SIG-M5 treated with dmso at 0.1 percent for 504 hours (cell line): ENCODE measurements around the gene PITX1.

Experiments
- DNase-seq: peaks from one replicate; lab custom pipeline; 2025; ENCODE audit not compliant: unreplicated experiment; lab: John Stamatoyannopoulos, UW

Gene PITX1

DNA sequence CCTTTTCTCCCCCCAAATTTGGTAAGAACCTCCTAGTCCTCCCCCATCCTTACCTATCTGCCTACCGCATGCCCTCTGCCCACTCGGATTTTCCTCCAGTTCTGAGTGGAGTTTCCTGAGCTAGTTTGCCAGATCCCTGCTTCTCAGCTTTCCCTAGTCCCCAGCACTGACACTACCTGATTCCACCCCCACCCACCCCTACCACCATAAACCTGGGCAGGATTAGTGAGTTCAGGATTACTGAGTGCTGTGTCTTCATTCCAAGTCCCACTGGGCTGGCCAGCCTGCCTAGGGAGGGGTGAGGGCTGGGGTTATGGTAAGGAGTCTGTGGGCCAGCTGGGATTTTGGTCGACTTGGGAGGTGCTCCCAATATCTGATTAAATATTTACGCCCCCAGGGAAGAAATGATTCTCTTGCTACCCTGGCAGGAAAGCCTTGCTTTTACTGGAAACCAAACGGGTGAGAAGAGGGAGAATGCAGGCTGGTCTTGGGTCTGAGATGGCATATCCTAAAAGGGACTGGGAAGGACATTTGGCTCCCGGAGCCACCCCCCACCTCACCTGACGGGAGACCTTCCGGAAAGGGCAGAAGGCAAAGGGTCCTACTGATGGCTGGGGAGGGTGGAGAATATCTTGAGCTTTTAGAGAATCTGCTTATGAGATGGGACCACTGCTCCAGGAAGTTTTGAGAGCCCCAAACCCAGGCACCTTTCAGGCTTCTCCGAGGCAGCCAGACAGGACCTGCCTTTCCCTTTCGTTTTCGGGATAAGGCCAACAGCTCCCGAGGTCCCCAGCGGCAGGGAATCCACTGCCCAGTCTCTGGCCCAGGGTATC, 3.7 kb downstream of the PITX1 start:
- DNase-seq, result no peak

DNA sequence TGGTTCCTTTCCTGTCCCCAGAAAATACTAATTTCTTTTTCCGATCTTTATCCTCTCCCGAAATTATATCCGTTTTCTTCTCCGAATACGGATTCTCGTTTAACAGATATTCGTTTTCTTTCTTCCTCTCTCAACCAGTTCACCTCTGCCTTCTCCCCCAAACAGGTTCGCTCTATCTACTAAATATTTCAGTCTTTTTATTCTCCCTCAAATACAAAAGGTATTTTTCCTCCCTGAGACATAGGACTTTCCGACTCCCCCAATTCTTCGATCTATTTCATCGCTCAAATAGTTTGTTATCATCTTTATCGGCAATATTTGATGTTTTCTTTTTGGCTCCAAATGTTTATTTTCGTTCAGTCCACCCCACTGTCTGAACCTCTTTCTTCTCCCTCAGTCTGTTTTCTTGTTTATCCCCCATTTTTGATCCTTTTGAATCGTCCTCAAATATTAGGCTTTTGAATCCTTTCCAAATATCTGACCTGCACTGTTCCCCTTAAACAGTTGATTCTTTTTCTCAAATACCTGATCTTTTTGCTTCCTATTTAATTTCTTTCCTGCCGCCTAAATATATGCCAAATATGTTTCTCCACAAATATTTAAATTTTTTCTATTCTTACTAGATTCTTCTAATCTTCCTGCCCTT, 4.4 kb downstream of the PITX1 start:
- DNase-seq, result no peak

DNA sequence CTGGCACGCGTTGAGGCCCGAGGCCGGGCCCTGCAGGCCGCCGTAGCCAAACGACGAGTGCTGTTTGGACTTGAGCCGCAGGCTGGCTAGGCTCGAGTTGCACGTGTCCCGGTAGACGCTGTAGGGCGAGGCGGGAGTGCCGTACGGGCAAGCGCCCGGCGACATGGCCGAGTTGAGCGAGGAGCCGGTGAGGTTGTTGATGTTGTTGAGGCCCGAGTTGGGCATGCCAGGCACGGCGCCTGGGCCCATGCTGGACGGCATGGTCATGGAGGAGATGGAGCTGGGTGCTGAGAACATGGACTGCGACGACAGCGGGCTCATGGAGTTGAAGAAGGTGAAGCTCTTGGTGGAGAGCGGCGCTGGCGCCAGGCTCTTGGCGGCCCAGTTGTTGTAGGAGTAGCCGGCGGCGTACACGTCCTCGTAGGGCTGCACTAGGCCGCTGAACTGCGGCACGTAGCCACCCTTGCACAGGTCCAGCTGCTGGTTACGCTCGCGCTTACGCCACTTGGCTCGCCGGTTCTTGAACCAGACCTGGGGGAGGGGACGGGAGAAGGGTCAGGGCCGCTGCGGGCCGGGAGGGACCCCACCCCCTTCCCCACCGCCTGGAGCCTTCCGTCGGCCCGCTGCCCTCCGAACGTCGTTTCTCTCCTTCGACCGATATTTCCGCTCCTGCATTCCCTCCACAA, 5.1 kb downstream of the PITX1 start:
- DNase-seq, result no peak

DNA sequence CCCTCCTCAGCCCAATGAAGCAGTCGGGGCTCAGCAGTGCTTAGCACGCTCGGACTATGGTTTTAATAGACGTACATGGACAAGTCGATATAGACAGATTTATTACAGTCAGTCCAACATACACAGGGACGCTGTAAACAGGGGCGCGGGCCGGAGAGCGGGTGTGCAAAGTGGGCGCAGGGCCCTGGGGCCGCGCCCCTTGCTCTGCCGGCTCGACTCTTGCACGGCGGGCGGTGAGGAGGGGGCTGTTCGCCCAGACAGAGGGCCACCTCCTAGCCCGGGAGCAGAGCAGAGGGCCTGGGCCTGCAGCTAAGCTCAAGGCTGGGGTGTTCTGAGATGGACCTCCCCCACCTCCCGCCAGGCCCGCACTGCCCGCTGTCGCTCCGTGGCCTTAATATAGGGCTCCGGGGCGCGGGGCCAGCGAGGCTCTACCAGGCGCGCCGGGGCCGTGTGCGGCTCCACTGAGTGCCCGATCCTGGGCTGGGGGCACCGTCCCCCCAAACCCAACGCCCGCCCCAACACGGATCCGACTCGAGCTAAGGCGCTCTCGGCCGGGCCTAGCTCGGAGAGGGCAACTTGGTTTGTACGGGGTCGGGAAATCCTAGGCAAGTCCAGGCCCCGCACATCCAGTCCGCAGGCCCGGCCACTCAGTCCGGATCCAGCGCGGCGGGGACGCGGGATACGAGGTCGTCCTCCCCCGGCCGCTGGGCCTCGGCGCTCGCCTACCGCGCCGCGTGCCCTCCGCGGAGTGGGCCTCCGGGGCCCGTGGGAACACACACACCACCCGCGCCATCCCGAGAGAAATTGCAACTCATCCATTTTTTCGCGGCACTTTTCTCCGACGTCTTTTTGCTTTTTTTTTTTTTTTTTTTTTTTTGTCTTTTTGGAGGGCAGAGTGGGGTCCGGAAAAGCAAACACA, 6.1 kb downstream of the PITX1 start:
- DNase-seq, result no peak

DNA sequence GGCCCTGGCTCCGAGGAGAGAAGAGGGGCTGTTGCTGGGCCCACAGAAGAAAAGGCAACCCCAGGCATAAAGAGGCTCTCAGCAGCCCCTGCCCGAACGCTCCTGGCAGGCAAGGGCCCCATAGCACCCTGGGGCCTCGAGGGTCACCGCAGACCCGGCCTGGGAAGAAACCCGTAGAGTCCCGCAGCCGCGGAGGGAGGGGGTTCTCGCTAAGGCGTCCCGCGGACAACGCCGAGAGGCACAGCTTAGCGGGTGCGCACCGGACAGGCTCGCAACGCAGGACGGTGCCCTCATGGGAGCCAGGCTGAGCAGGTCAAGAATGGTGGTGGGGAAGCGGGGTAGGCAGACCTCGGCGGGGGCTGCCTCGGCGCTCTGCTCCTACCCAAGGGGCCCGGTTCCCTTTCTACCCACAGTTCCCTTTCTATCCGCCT, 6.7 kb downstream of the PITX1 start:
- DNase-seq, result no peak

DNA sequence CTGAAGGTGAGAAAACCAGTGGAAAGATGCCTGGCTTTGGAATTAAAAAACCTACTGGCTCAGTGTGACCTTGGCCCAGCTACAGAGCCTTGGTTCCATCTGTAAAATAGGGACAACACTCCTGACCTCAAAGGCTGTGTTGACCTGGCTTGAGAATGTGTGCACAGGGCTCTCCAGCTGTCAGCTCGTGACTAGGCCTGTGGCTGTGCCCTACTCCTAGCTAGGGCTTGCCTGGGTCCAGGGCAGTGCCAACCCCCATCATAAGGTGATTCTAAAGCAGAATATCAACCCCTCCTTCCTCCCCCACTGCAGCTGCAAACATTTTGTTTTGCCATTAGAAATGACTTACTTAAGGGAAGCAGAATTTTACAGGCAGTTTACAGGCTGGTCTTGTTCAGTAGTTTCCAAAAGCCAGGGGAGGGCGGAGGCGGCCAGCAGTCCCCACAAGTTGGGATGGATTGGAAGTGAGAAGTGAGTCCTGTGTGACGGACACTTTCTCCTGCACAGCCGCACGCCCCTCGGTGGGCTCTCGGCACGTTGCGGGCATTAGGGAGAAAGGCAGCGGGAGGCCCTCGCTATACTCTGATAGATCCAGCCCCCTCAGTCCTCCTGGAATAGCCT, 7.3 kb downstream of the PITX1 start:
- DNase-seq, result no peak

DNA sequence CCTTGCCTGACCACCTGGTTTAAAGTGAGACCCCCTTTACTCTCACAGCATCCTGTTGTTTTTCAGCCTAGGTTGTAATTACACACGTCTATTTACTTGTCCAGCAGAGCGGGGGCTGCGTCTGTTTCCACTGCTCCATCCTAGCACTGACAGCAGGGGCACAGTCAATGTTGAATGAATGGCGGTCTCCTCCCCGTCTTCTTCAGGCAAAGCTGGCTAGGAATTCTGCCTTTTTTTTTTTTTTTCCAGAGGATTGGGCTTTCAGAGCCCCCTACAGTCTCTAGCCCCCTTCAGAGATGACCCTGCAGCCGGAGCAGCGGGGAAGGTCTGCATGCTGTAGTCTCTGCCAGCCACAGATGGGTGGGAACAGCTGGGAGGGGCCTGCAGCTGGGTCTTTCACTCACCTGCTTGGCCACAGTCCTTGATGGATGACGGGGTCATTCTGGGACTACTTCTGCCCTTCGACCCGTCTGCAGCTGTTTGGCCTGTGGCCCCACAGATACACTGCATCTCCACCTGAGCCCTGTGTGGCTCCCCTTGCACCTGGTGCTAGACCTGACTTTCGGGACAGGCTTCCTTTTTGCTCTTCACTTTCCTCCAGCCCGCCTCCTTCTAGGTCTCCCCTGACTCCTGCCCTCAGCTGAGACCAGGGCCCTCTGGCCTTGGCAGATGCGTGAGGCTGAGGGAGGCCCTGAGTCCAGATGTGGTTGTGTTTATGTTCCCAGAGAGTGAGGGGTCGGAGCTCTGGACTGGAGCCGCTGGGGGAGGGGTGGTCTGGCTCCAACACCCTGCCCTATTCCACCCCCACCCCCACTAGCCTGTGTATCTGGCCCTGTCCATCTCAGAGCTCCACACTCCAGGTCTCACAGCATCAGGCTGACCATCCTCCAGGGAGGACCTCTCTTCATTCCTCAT, 8.0 kb downstream of the PITX1 start:
- no peak for DNase-seq

DNA sequence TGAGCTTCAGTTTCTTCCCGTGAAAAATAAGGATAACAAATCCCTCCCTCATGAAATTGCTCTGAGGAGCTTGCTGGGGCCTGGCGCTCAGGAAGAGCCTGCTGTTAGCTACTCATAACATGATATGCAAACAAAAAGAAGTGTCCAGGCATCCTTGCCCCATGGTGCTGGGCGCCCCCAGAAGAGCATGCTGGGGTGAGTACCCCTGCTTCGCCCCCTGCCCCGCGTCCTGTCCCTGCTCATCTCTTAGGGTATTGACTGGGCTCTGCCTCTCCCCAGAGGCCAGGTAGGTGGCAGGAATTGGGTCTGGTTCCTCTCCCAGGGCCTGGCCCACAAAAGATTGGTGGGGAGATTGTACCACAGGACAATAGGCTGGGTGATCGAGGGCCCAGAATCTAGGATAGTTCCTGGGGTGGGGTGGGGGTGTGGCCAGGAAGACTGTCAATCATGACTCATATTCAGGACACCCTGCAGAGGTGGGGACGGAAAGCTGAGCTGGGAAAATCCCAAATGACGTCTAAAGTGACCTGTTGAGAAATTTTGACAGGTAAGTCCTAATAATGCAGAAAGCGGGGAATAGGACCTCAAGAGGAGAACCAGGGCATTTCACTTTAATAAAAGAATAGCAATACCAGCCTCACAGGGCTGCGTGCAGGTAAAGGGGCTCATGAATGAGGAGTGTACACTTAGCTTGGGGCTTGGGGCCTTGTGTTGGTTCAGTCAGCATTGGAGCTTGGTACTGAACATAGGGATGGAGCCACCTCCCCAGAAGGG, 8.9 kb downstream of the PITX1 start:
- no peak for DNase-seq

DNA sequence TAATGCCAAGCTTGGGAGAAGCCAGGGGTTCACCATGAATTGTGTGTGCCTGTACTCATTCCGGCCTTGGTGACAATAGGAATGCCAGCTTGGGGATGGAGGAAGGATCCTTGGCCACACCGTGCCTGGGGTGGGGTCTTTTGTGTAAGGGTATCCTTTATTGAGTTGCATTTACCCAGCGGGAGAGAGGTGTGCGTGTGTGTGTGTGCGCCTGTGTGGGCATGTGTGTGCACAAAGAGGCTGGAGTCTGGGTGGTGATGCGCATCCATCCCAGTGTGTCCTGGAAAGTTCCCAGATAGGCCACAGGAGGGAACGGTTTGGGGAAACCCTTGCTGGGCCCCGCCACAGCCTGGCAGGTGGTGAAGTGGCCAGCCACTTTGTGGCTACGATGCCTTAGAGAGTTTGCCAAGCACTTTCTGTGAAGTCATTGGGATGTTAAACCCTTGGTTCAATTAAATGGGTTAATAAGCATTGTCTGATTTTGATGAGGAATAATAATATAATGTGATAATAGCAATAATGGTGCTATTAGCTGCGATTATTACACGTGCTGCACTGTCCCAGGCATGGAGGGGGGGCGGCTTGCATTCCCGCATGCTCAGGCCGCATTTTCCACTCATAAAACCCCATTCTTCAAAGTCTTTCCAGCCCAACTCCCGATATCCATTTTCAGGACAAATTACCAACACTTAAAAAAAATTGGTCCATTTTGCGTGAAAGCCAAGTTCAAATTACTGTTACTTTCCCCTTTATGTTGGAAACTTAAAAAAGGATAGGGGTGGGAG, 13.7 kb downstream of the PITX1 start:
- no peak for DNase-seq

DNA sequence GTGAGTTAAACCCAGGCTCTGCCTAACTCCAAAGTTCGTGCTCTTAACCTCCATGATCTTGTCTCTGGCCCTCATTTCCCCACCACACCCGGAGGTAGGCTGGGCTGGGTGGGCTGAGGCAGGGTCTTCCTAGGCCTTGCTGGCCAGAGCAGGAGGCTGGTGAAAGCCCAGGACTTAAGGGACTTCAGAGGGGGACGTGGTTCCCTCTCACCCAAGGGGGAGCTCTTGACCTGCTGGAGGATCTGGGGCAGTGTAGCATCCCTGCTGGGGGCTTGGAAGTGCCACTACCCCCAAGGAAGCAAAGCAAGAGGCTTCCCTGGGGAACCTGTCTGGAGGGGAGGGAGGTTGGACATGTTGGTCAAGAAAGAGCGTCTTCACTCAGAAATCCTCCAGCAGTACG, 14.7 kb downstream of the PITX1 start:
- no peak for DNase-seq

DNA sequence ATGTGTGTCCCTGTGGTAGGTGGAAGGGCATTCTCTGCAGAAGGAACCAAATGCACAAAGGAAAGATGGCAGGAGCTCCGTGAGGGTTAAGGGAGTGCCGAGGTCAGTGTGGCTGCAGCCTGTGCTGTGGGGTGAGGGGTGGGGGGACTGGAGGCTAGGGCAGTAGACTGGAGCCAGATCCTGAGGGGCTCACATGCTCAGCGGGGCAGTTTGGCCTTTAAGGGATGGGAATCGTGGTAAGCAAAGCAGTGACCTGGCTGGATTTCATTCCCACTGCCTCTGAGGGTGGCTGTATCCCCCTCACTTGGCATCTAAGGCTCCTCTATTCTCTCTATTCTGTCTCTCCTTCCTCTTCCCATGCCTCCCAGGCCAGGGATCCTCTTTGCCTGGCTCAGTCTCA, 15.6 kb downstream of the PITX1 start:
- DNase-seq, result no peak

DNA sequence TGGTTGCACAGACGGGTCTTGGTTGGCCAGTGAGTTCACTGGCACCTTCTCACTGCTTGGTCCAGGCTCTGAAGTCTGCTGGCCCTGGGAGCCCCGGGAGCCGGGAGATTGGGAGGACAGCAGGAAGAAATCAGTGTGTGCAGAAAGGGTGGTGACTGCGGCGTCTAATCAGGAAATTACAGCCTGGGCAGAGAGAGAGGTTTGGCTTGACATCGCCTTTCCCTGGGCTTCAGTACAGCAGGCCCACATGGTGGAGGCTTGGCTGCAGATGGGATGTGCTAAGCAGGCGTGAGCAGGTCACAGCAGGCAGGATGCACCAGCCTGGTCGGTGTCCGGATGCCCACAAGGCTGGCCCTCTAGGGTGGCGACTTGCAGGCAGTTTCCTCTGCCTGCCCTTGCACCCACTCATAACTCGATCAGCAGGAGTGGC, 17.2 kb downstream of the PITX1 start:
- no peak for DNase-seq

DNA sequence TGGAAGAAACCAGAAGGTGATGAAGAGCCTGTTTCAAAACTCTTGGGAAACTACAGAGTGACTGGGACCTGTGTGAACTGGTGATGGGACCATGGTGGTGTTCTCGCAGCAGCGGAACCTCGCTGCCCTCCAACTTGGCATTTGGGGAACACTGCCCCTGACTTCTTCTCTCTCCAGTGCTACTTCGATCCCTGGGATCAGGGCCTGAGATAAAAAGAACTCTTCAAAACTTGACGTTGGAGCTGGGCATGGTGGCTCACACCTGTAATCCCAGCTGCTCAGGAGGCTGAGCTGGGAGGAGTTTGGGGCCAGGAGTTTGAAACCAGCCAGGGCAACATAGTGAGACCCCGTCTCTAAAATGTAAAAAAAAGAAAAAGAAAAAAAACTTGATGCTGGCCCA, 18.1 kb downstream of the PITX1 start:
- no peak for DNase-seq

DNA sequence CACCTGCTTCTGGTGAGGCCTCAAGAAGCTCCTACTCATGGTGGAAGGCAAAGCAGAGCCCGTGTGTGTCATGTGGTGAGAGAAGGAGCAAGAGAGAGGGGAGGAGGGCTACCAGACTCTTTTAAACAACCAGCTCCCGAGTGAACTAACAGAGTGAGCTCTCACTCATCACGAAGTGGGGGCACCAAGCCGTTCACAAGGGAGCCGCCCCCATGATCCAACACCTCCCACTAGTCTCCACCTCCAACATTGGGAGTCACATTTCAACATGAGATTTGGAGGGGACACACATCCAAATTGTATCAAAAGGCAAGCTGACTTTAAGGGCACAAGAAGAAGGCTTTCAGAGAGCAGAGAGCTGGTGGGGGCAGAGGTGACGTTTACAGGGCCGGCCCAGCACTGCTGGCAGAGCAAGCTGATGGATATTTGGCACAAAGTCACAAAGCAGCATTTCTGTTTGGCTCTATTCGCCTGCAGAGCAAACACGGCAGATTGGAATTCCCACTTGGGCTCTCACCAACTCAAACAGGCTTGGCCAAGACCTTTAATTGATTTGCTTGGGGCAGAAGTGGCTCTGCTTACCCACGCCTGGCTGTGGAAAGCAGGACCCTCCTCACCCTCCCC, 20.0 kb downstream of the PITX1 start:
- no peak for DNase-seq

DNA sequence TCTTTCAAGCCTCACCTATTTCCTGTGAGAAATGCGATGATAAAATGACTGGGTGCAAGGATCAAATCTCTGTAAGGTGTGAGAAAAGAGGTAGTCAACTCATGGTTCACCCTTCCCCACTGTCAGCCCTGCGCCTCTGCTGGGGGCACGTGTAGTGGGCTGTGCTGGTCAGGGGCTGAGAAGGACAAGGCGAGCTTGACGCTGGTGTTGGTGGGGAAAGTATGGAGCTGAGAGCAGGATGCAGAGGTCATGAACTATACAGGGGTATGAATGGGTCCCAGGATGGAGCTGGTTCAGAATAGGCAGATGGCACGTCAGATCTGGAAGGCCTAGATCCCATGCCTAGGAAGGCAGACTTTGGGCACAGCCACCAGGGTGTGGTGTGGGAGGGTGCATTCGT, 20.6 kb downstream of the PITX1 start:
- DNase-seq, result no peak

DNA sequence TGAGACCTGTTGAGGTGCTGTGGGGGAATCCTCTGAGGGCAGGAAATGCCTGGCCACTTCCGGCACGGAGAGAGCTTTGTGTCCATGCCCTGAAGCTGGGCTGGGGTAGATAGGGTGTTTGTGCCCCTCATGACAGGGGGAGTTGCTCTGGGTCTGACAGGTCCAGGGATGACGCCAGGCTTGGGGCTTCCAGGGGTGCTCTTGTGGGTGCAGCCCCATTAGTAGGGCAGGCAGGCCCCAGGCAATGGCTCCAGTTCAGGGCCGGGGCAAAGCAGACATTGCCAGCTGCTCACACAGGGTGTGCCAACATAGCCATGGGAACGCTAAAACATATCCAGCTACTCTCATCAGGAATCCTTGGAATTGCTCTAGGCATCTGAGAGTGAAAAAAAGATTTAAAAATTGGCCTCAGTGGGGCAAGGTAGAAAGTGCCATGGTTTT, 21.1 kb downstream of the PITX1 start:
- DNase-seq, result no peak

DNA sequence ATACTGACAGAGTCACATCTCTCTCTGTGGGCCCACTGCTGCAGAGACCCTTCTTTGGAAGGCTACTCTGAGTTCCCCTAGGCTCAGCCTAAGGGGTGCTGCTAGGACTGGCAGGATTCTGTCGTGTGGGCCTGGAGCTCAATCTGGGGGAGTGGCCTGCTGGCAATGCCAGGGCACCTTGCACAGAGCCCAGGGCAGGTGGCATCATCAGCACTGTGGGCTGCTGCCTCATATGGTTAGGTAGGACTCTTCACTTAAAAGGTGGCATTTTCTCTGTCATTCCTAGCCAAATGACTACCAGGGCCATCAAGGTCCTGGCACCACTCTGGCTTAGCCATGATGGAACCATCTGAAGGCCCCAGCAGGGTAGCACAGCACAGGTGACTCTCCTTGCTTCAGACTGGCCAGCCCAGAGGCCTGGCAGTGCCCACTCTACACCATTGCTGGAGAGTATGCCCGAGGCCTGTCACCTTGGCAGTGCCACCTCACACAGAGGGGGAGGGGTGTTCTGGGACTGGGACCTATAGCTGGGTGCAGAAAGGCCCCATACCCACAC, 21.9 kb downstream of the PITX1 start:
- no peak for DNase-seq
